Kidney epithelial cell (primary cell): ENCODE data around the gene TMEM98. TPM values are rescaled to one million over a fixed set of nuclear protein-coding genes. Genes with fewer than 3 reads are reported as not detected.
"Not testable (repeated sequence)": the region's sequence is repeated elsewhere in the genome, so short reads cannot be mapped to it uniquely, and the experiment has no call there.

Experiments
- DNase-seq: peaks from one replicate; pipeline ENCODE4 v3.0.0-alpha.2; 2010; ENCODE audit warnings: low read depth
- H3K27me3 ChIP-seq: 2 replicates; pipeline ENCODE4 v1.6.0; 2011; ENCODE audit warnings: low read length; ENCODE audit not compliant: control insufficient read depth, insufficient read depth
- H3K36me3 ChIP-seq: 2 replicates; pipeline ENCODE4 v1.5.1; 2011; ENCODE audit warnings: low read length; ENCODE audit not compliant: control insufficient read depth, insufficient read depth
- H3K4me3 ChIP-seq: 2 replicates; pipeline ENCODE4 v1.5.1; 2011; ENCODE audit warnings: low read depth, mild to moderate bottlenecking, control low read depth, low read length
- total RNA-seq: library from RNA; depleted of rRNA; stranded (reverse); fragments of >200 nt; gene quantifications from 2 replicates; pipeline ENCODE4 v1.2.3, GENCODE V29; 2015
- TF ChIP-seq, protein P1 (sequence below): IDR thresholded peaks from 2 replicates; pipeline ENCODE4 v1.5.1; 2011; ENCODE audit warnings: mild to moderate bottlenecking, moderate library complexity, low read length, control low read depth, inconsistent platforms; ENCODE audit not compliant: insufficient read depth, poor library complexity, severe bottlenecking

The TMEM98 gene
- total RNA-seq, 1 donor from 2014 or later, result 81.1 TPM

DNA sequence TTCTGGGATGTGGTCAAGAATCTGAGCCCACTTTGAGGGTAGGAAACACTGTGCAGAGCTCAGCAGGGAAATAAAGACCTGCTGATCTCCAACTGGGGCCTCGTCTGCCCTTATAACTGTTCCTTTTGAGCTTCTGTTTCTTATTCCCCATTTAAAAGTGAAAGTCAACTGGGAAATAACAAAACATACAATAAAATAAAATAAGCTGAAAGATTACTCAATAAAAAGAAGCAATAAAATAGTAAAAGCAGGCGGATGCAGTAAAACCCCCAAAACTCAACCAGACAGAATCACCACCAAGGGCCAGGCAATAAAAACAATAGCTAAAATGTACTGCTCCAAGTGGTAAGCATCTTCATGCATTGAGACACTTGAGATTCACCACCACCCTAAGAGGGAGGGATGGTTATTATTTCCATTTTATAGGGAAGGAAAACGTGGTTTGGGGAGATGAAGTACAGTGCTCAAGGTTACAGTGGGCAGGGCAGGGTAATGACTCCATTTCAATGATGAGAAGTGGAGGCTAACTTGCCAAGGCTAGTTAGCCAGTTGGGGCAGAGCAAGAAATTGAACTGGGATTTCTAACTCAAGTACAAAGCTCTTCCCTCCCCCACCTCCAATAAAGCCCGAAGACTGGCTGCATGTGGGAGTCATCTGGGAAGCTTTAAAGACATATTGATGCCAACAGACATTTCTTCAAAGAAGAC lies 57.2 kb downstream of the TMEM98 start:
- DNase-seq, result no peak
- TF ChIP-seq, protein P1, sequence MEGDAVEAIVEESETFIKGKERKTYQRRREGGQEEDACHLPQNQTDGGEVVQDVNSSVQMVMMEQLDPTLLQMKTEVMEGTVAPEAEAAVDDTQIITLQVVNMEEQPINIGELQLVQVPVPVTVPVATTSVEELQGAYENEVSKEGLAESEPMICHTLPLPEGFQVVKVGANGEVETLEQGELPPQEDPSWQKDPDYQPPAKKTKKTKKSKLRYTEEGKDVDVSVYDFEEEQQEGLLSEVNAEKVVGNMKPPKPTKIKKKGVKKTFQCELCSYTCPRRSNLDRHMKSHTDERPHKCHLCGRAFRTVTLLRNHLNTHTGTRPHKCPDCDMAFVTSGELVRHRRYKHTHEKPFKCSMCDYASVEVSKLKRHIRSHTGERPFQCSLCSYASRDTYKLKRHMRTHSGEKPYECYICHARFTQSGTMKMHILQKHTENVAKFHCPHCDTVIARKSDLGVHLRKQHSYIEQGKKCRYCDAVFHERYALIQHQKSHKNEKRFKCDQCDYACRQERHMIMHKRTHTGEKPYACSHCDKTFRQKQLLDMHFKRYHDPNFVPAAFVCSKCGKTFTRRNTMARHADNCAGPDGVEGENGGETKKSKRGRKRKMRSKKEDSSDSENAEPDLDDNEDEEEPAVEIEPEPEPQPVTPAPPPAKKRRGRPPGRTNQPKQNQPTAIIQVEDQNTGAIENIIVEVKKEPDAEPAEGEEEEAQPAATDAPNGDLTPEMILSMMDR, result no peak
- Histone ChIP-seq H3K4me3 (no peak overlapping the region), H3K36me3 (no peaks in the 10 kb centered on the region), H3K27me3 (no peaks in the 10 kb centered on the region)

DNA sequence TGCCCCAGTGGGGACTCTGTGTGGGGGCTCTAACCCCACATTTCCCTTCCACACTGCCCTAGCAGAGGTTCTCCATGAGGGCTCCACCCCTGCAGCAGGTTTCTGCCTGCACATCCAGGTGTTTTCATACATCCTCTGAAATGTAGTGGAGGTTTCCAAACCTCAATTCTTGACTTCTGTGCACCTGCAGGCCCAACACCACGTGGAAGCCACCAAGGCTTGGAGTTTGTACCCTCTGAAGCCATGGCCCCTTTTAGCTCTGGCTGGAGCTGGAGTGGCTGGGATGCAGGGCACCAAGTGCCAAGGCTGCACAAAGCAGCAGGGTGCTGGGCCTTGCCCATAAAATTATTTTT lies 59.5 kb downstream of the TMEM98 start:
- H3K4me3 ChIP-seq, H3K27me3 ChIP-seq, H3K36me3 ChIP-seq, DNase-seq: not testable (repeated sequence)

DNA sequence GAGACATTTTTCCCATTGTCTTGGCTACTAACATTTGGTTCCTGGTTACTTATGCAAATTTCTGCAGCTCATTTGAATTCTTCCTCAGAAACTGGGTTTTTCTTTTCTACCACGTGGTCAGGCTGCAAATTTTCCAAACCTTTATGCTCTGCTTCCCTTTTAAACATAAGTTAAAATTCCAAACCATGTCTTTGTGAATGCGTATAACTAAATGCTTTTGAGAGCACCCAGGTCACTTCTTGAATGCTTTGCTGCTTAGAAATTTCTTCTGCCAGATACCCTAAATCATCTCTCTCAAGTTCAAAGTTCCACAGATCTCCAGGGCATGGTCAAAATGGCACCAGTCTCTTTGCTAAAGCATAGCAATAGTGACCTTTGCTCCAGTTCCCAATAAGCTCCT lies 59.9 kb downstream of the TMEM98 start:
- H3K36me3 ChIP-seq, H3K27me3 ChIP-seq, H3K4me3 ChIP-seq, DNase-seq: not testable (repeated sequence)

DNA sequence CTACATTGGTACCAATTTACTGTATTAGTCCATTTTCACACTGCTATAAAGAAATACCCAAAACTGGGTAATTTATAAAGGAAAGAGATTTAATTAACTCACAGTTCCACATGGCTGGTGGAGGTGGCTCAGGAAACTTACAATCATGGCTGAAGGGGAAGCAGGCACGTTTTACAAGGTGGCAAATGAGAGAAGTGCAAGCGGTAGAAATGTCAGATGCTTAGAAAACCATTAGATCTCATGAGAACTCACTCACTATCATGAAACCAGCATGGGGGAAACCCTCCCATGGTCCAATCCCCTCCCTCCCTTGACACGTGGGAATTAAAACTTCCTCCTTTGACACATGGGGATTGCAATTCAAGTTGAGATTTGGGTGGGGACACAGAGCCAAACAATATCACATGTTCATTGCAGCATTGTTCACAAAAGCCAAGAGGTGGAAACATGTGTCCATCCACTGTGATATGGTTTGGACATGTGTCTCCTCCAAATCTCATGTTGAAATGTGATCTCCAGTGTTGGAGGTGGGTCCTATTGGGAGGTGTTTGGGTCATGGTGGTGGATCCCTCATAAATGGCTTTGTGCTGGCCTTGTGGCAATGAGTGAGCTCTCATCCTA lies 60.6 kb downstream of the TMEM98 start:
- Histone ChIP-seq H3K36me3 (no peaks in the 10 kb centered on the region), H3K4me3 (no peak overlapping the region), H3K27me3 (no peaks in the 10 kb centered on the region)
- TF ChIP-seq, protein P1, result no peak
- DNase-seq, result no peak

DNA sequence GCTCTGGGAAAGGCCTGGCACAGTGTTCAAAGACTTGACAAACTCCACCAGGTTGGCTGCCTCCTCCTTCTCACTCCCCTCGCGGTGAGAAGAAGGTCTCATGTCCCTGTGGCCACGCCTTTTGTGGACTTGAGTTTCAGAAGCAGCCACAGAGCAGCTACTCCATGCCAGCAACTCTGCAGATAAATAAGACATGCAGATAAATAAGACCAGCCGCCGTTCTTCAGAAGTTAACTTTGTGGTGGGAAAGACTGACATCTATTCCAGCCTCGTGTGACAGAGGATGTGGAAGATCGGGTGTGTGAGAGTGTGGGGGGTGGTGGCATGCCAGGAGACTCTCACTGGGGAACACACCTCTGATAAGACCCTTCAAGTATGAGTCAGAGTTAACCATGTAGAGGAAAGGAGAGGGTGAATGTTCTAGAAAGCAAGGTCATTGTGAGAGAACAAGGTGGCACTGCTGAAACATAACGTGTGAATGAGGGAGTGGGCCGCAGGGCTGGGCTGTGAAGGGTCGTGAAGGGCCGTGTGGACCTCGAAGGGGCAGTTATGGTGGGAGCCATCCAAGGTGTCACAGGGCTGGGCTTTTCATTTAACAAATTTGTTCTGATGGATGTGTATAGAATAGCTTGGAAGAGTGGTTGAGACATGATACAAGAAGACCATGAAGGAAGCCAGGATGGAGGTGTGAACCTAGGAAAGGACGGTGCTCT lies 64.5 kb downstream of the TMEM98 start:
- peaks cover 3% of the 10 kb centered on the region for H3K27me3 ChIP-seq
- TF ChIP-seq, protein P1, result no peak

DNA sequence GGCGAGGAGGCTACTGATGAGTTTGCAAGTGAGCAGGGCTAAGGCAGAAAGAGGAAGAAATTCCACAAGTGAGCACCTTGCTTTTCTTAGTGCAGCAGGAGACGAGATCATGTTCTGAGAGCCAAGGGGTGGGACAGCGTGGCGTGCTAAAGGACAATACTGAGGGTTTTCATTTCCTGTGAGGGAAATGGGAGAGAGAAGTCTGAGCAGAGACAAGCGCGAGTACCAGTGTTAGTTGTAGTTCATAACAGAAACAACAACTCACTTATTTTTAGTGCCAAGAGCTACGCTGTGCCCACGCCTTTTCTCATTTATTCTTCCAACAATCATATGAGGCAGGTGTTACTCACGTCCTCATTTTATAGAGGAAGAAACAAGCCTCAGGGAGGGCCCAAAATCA lies 66.0 kb downstream of the TMEM98 start:
- Histone ChIP-seq H3K4me3 (no peak overlapping the region), H3K36me3 (no peaks in the 10 kb centered on the region), H3K27me3 (peaks cover 3% of the 10 kb centered on the region)
- DNase-seq, result no peak
- TF ChIP-seq, protein P1, result no peak

More for the DNA sequence above, 64.5 kb downstream of the TMEM98 start:
- no peak for DNase-seq
- Histone ChIP-seq H3K36me3 (no peaks in the 10 kb centered on the region), H3K4me3 (no peak overlapping the region)

Other genes starting within 250 kb of the TMEM98 start
- 95.5 and 98.1 TPM in 2 replicates for gene MYO1D, start 51.0 kb upstream of the TMEM98 start, total RNA-seq
- not detected in 2 replicates for gene SPACA3, start 63.7 kb downstream of the TMEM98 start, total RNA-seq